GM12872 (cell line): ENCODE measurements around the gene TNRC18.

ENCODE experiments used
- TF ChIP-seq, protein P1 (sequence below): IDR thresholded peaks from 3 replicates; pipeline ENCODE4 v1.5.1; 2011; ENCODE audit warnings: low read depth, mild to moderate bottlenecking, low read length, moderate library complexity; ENCODE audit not compliant: insufficient read depth

TNRC18 gene

GRCh38 chr7:5382281-5382892 is 41.2 kb downstream of the TNRC18 start:
- TF ChIP-seq, protein P1, sequence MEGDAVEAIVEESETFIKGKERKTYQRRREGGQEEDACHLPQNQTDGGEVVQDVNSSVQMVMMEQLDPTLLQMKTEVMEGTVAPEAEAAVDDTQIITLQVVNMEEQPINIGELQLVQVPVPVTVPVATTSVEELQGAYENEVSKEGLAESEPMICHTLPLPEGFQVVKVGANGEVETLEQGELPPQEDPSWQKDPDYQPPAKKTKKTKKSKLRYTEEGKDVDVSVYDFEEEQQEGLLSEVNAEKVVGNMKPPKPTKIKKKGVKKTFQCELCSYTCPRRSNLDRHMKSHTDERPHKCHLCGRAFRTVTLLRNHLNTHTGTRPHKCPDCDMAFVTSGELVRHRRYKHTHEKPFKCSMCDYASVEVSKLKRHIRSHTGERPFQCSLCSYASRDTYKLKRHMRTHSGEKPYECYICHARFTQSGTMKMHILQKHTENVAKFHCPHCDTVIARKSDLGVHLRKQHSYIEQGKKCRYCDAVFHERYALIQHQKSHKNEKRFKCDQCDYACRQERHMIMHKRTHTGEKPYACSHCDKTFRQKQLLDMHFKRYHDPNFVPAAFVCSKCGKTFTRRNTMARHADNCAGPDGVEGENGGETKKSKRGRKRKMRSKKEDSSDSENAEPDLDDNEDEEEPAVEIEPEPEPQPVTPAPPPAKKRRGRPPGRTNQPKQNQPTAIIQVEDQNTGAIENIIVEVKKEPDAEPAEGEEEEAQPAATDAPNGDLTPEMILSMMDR: no peak

DNA sequence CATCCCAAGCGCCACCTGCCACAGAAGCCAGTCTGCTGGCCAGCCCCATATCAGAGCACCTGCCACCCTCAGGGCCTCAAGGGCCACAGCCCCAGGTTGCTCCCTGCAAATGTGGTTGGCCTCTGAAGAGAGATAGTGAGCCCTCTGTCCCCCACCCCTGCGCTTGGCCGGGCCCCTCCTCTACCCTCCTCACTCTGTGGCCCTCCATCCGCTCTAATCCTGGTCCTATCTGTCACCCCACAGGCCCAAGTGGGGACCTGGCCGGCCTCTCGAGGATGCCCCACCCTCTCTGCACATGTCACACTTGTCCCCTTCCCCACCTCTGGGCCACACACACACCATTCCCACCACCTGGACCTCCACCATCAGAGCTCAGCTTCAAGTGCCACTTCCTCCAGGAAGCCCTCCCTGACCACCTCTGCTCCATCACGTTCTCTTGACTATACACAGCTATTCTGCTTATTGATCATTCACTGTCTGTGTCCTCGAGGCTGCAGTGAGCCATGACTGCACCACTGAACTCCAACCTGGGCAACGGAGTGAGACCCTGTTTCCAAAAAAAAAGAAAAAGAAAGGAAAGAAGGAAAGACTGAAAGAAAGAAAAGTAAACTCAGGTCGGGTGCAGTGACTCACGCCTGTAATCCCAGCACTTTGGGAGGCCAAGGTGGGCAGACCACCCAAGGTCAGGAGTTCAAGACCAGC is 42.4 kb downstream of the TNRC18 start:
- TF ChIP-seq, protein P1: no peak

DNA sequence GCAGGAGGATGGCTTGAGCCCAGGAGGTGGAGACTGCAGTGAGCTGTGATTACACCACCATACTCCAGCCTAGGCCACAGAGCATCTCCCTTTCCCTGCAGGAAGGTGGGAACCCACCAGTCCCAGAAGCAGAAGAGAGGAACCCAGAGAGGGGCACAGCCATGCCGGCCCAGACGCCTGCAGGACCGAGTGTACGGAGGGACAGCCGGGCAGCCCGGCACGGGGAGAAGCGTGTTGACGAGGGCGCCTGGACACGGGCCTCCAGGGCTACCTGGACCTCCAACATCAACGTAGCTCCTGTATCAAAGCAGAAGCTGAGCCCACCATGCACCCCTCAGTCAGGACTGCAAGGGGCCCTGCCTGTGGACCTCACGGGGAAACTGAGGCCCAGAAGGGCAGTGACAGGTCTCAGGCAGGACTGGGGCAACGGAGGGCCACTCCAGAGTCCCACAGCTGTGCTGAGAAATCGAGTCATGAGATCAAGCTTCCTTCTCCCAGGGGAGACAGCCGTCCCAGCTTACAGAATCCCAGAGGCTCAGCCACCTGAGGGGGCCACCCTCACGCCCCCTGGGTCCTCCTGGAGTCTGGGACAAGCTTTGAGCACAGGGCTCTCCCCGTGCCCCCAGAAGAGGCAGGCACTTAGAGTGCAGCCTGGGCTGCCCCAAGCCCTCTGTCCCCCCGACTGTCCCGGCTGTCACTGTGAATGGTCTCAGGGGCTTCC is 43.1 kb downstream of the TNRC18 start:
- TF ChIP-seq, protein P1: no peak

GRCh38 chr7:5379546-5379945 is 44.1 kb downstream of the TNRC18 start:
- TF ChIP-seq, protein P1: no peak

- TF ChIP-seq, protein P1: no peak
Observed at GRCh38 chr7:5377816-5378215, 45.8 kb downstream of the TNRC18 start.

GRCh38 chr7:5377279-5377678 is 46.4 kb downstream of the TNRC18 start:
- TF ChIP-seq, protein P1: no peak

GRCh38 chr7:5375925-5376324 is 47.7 kb downstream of the TNRC18 start:
- TF ChIP-seq, protein P1: no peak
